ENCODE measurements around the gene PABPC5.

PABPC5 gene

DNA sequence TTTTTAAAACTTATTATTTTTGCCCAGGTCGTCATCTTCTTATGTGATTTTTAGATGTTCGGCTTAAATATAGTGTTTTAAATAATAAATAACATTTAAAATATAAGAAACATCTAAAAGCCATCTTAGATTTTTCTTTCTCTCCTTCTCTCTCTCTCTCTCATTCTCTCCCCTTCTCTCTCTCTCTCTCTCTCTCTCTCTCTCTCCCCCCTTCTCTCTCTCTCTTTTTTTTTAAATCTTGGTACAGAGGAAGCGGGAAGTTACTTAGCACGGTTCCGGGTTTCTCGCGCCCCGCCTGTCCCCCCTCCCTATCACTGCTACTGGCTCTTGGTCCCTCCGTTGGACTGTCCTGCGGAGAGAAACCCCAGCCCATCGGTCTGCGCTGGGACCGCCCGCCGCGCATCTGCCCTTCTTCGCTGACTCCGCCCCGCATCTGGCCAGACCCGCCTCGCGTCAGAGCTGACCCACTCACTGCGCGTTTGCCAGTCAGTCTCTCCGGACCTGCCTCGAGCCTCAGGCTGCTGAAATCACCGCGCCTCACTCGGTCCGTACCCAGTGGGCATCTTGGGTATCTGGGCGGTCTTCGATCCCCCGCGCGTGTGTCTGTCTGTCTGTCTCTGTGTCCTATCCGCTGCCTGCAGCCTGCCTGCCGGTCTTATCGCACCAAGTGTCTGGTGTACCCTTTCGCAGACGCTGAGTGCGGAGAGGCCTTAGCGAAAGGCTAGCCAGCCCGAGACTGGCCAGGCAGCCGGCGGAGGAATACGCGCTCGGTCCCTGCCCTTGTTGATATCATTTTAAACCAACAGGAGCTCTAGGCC, at the start of gene PABPC5:
TSS of gene PABPC5 (plus strand) at position 489 of the 818 bp plus-strand sequence. CDS start 739 bp downstream, outside the sequence.
- DNase-seq: no peak

DNA sequence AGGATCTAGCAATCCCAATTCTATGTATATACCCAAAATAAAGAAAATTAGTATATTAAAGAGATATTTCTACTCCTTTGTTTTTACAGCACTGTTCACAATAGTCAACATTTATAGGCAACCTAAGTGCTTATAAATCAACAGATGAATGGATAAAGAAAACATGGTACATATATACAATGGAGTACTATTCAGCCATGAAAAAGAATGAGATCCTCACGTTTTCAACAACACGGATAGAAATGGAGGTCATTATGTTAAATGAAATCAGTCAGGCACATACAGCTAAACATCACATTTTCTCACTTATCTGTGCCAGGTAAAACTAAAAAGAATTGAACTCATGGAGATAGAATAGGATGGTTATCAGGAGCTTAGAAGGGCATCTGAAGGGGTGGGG, 45.6 kb upstream of the PABPC5 start:
- DNase-seq: no peak

DNA sequence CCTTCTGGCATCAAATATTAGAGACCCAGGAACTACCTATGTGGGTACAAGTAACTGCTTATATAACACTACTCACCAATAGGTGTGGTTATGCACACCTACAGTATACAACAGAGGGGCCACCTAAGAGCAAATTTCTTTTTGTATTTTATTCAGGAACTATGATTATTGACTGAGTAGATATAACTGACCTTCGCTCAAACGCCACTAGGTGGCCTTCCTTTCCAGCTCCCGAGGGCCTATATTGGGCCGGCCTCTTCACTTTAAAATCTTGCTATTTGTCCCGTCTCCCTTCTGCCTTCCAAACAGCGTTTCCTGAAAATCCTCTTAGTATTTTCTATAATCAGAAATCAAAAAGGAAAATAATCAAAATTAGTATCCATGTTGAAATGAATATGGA, 19.9 kb upstream of the PABPC5 start:
- peak; percentile 0 for DNase-seq

DNA sequence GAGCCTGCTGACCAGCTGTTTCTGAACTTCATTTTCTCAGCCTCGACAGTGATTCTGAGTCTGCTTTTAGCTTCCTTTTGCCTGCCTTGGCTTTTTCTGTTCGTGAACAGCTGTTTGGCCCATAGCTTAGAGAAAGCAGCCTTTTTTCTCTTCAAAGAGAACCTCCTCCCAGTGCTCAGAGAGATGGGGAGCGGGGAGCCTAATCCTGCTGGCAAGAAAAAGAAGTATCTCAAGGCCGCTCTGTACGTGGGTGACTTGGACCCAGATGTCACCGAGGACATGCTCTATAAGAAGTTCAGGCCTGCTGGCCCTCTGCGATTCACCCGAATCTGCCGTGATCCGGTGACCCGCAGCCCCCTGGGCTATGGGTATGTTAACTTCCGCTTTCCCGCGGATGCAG, 756 bp downstream of the PABPC5 start:
- DNase-seq: no peak
